Tibial nerve (tissue), 4 donors: ENCODE results near the gene SYN1.

Experiments used
- EP300 ChIP-seq, 2 donors: sonication (generic); formaldehyde crosslinking; IDR thresholded peaks; one replicate each; pipeline ENCODE4 v1.6.1; 2017; ENCODE audit warnings: antibody characterized with exemption in 2 of 2, mild to moderate bottlenecking in 1 of 2
- POLR2A ChIP-seq, 2 donors: fragments of 450-650 bp; IDR thresholded peaks; one replicate each; pipeline ENCODE4 v1.6.1; 2017; ENCODE audit warnings: antibody characterized with exemption in 2 of 2, mild to moderate bottlenecking in 2 of 2, moderate library complexity in 2 of 2
- TF ChIP-seq, protein P1 (sequence below), 5 experiments: fragments of 200-600 bp in 3 of 5; fragments of 450-650 bp in 2 of 5; sonication (generic) in 3 of 5; IDR thresholded peaks; one replicate each; pipeline ENCODE4 v1.5.1; 2016 to 2019; ENCODE audit warnings: antibody characterized with exemption in 5 of 5, mild to moderate bottlenecking in 3 of 5, moderate library complexity in 2 of 5

DNA sequence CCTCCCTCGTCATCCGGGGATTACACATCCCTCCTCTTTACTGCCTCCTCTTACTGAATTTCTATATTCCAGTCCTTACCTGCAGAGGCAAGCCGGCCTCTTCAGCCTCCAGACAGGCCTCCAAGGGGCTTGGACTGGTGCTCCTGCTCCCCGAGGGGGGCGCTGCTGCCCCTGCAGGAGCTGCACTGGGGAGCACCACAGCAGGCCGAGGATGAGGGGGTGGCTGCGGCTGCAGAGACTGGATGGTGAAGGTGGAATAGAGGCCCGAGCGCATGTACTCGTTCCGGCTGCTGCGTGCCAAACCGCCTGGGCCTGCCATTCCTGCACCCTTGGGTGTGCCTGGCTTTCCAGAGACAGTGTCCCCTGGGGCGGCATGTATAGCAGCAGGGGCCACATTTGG, 19.2 kb upstream of the SYN1 start:
- TF ChIP-seq, protein P1, sequence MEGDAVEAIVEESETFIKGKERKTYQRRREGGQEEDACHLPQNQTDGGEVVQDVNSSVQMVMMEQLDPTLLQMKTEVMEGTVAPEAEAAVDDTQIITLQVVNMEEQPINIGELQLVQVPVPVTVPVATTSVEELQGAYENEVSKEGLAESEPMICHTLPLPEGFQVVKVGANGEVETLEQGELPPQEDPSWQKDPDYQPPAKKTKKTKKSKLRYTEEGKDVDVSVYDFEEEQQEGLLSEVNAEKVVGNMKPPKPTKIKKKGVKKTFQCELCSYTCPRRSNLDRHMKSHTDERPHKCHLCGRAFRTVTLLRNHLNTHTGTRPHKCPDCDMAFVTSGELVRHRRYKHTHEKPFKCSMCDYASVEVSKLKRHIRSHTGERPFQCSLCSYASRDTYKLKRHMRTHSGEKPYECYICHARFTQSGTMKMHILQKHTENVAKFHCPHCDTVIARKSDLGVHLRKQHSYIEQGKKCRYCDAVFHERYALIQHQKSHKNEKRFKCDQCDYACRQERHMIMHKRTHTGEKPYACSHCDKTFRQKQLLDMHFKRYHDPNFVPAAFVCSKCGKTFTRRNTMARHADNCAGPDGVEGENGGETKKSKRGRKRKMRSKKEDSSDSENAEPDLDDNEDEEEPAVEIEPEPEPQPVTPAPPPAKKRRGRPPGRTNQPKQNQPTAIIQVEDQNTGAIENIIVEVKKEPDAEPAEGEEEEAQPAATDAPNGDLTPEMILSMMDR (IDR thresholded peaks at IDR 0.05), result no peak
- TF ChIP-seq POLR2A (IDR thresholded peaks at IDR 0.05) (no peak), EP300 (IDR thresholded peaks at IDR 0.05) (no peak)
